SK-N-MC (cell line): ENCODE measurements around the gene PLEKHA7.

Experiments
- EZH2 ChIP-seq: fragments of 200-600 bp; sonication (generic); IDR thresholded peaks from one replicate; pipeline ENCODE4 v1.6.1; 2017; ENCODE audit warnings: antibody characterized with exemption
- FOXP2 ChIP-seq: optimal IDR thresholded peaks from 2 replicates; pipeline ENCODE3; 2011; ENCODE audit warnings: mild to moderate bottlenecking, moderate library complexity; ENCODE audit not compliant: insufficient read depth; ENCODE audit errors: extremely low read length, control extremely low read depth
- POLR2AphosphoS5 ChIP-seq: IDR thresholded peaks from 2 replicates; pipeline ENCODE4 v1.6.1; 2012; ENCODE audit warnings: mild to moderate bottlenecking, low read depth, low read length, borderline replicate concordance

DNA sequence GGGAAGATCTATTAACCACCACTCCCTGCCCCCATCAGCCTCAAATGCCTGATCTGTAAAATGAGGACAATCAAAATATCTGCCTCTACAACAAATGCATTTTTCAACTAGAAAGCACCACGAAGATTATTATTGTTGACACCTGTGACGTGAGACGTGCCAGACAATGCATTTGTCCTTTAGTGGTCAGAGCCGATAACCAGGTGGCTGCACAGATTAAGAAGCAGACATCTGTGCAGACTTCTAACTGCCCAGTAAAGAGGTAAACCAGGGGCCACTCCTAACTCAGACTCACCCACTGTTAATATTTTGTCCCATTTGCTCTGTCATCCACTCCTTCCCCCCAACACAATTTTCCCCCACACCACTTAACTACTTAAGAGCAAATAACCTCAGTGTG lies 11.7 kb downstream of the PLEKHA7 start:
- no peak for TF ChIP-seq EZH2
- TF ChIP-seq POLR2AphosphoS5, result no peak
- no peak for TF ChIP-seq FOXP2
